GM13977 (cell line): ENCODE results near the gene SESTD1.

Source experiments
- DNase-seq: peaks from one replicate; pipeline ENCODE4 v3.0.0; 2012; ENCODE audit warnings: low spot score
- in situ Hi-C: fragments of 300-500 bp; cut with MboI; formaldehyde crosslinking; loops from one replicate; pipeline ENCODE4 v1.12.0; 2022; ENCODE audit warnings: low sequenced_read_pairs, low pct_unique_long_range_greater_than_20kb, mixed read lengths, inconsistent platforms; ENCODE audit not compliant: unreplicated experiment
- TF ChIP-seq, protein P1 (sequence below): IDR thresholded peaks from 2 replicates; pipeline ENCODE4 v1.5.1; 2012; ENCODE audit warnings: mild to moderate bottlenecking, control low read depth; ENCODE audit not compliant: insufficient read depth; ENCODE audit errors: extremely low read depth, missing control alignments

The SESTD1 gene

DNA sequence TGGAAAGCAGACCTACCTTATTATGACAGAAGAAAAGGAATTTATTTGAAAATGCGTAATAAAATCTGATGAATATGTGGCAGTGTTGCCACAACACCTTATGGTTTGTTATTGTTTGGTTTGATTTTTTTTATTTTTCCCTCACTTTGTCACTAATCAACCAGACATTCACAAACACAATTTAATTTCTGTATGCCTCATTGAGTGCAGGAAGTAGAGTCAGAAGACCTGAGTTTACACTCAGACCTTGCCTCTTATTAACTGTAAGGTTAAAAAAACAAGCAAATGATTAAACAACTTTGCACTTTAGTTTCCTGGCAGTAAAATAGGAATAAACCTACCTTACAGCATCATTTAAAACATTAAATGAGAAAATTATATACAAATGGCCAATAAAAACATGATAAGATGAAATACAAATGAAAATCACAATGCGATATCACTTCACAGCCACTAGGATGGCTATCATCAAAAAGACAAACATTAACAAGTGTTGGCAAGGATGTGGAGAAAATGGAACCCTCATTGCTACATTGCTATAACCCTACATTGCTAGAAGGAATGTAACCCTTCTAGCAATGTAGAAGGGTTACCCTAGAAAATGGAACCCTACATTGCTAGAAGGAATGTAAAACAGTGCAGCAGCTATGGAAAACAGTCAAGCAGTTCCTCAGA is 3.3 kb downstream of the SESTD1 start:
- TF ChIP-seq, protein P1, sequence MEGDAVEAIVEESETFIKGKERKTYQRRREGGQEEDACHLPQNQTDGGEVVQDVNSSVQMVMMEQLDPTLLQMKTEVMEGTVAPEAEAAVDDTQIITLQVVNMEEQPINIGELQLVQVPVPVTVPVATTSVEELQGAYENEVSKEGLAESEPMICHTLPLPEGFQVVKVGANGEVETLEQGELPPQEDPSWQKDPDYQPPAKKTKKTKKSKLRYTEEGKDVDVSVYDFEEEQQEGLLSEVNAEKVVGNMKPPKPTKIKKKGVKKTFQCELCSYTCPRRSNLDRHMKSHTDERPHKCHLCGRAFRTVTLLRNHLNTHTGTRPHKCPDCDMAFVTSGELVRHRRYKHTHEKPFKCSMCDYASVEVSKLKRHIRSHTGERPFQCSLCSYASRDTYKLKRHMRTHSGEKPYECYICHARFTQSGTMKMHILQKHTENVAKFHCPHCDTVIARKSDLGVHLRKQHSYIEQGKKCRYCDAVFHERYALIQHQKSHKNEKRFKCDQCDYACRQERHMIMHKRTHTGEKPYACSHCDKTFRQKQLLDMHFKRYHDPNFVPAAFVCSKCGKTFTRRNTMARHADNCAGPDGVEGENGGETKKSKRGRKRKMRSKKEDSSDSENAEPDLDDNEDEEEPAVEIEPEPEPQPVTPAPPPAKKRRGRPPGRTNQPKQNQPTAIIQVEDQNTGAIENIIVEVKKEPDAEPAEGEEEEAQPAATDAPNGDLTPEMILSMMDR = no peak
- in situ Hi-C loops = no loop called here
- no peak for DNase-seq

DNA sequence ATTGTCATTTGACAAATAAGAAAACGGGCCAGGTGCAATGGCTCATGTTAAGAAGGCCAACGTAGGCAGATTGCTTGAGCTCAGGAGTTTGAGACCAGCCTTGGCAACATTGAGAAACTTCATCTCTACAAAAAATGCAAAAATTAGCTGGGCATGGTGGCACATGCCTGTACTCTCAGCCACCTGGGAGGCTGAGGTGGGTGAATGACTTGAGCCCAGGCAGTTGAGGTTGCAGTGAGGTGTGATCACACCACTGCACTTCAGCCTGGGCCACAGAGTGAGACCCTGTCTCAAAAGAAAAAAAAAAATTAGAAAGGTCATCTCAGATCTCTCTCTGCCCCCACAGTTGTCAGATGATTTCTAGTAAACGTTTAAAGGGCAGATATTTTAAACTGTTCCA is 4.4 kb downstream of the SESTD1 start:
- TF ChIP-seq, protein P1 = no peak
- in situ Hi-C loops = no loop called here

DNA sequence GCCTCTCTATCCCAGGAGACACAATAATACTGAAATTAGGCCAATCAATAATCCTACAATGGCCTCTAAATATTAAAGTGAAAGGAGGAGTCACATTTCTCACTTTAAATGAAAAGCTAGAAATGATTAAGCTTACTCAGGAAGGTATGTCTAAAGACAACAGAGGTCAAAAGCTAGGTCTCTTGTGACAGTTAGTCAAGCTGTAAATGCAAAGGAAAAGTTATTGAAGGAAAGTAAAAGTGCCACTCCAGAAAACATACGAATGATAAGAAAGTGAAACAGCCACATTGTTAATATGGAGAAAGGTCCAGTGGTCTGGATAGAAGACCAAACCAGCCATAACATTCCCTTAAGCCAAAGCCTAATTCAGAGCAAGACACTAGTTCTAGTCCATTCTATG is 9.5 kb downstream of the SESTD1 start:
- in situ Hi-C loops = no loop called here
- DNase-seq = no peak
- TF ChIP-seq, protein P1 = no peak

More for the DNA sequence above, 4.4 kb downstream of the SESTD1 start:
- no peak for DNase-seq

DNA sequence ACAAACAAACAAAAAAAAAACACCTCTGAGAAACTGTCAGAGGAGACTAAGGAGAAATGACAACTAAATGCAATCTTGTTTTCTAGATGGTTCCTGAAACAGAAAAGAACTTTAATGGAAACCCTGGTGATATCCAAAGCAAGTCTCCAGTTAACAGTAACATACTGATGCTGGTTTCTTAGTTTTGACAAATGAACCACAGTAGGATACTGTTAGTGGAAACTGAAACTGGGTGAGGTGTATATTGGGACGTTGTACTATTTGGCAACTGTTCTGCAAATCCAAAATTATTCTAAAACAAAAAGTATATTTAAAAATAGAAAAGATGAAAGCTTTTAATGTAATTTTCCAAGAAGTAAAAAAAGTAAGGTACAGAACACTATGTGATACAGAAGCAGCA is 11.4 kb downstream of the SESTD1 start:
- in situ Hi-C loops = no loop called here
- no peak for DNase-seq
- TF ChIP-seq, protein P1 = no peak

DNA sequence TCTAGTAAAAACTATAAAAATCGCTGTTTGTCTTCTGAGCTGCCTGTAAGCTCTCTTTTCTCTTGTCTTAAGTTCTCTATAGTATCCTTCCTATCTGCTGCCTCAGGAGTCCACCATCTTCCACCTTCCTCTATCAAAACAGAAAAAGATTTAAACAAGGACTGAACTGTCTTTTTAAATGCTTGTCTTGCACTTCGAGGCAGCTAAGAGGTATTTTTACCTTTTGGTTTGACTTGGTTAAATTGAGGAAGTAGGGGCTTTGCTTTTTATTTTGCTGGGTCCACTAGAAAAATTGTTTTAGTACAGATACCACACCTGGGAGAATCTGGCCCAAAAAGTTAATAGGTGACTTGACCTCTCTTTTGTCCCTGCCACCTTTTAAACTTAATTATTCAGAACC is 12.2 kb downstream of the SESTD1 start:
- TF ChIP-seq, protein P1 = no peak

DNA sequence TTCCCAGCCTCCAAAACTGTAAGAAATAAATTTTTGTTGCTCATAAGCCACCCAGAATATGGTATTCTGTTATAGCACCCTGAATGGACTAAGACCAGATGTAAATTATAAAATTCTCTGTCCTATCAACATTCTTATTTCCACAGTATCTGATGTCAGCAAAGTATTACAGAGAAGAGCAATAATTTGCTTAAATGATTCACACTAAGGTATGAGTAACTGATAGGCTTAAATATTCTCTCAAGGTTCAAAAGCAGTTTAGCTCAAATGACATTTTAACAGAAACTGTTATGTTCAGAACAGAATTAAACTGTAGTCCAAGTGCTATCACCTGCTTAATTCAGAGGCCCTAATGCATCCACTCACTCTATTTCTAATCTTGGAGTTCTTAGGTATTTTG is 12.8 kb downstream of the SESTD1 start:
- in situ Hi-C loops = no loop called here
- no peak for DNase-seq
- TF ChIP-seq, protein P1 = no peak

More for the DNA sequence above, 12.2 kb downstream of the SESTD1 start:
- in situ Hi-C loops = no loop called here
- no peak for DNase-seq
